Activated CD8-positive, alpha-beta memory T cell treated with anti-CD3 and anti-CD28 coated beads, Interleukin-2, amount 50 U/mL, for 1 hour (primary cell): ENCODE measurements around the gene FGF1.

ENCODE experiments used
- DNase-seq: peaks from one replicate; pipeline ENCODE4 v3.0.0-alpha.2; 2020; ENCODE audit errors: extremely low read depth

FGF1 gene

DNA sequence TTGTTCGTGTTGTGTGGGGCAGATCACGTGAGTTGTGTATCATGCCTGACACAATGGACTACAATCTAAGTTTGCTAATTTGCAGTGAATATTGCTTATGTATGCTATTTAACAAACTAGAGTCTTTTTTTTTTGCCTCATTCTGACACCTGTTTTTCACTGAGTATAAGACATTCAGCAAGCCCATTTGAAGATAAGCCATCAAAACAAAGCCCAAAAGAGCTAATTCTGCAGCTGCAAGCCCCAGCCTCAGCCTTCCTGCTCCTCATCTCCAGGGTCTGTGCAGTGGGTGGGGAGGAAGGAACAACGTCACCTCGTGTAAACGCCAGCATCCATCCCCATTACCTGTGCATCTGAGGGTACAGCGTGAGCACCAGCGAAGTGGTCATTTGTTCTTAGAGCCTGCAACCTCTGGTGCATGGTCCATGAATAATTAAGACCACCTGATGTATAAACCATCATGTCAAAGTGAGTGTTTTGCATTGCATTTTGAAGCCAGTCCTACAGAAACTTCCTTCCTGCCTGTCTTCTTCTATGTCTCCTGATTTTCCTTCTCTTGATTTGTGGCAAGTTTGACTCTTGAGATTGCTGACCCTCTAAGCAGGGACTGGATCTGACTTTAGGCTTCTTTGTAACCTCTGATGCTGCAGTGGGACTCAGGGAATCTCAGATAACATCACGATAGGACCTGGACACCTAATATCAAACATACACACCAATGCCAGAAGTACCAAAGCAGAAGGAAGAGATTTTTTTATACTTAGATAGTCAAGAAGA, 73.2 kb downstream of the FGF1 start:
- DNase-seq: no peak

DNA sequence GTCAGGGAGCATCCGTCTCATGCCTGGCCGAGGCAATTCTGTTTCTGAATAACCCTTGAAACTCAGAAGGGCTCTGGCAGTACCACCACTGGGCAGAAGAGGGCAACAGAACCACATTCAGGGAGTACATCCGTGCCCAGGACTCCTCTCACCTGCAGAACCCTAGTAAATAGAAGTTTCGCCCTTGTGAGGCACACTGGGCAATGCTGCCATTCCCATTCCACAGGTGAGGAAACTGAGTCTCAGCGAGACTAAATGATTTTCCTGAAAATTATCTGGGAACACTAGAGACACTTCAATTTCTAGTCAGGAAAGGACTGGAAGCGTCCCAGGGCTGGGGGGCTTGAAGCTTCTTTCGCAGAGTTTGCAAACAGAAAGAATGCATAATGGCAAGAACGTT, 74.7 kb downstream of the FGF1 start:
- DNase-seq: no peak

DNA sequence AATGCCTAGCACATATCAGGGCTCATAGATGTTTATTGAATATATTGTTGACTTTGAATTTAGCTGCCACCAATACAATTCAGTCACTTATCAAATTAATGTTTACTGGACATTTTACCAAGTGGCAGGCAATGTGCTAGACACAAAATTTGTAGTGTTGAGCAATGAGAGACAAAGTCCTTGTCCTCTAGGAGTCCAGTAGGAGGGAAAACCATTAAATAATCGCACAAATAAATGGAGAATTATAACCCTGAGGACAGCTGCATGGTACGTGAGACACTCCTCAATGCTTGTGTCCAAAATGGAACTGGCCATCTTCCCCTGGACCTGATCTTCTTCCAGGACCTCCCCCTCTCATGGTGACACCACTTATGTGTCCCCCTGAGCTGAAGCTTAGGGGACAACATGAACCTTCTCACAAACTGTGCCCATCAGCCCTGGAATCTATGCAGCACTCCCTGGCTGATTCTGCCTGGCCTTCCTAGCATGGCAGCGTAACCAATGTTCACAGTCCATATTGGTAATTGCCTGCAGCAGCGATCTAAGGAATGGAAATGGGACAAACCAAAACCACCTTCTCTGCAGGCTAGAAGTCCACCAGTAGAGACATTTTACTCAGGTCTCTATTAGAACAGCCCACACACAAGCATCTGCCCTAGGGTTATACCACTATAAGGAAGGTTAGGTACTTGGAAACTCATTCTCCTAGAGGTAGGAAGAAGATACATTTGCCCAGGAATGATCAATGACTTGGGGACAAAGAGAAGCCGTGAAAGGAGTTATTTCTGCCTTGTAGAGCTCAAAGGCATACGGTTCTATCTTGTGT, 75.5 kb downstream of the FGF1 start:
- no peak for DNase-seq

DNA sequence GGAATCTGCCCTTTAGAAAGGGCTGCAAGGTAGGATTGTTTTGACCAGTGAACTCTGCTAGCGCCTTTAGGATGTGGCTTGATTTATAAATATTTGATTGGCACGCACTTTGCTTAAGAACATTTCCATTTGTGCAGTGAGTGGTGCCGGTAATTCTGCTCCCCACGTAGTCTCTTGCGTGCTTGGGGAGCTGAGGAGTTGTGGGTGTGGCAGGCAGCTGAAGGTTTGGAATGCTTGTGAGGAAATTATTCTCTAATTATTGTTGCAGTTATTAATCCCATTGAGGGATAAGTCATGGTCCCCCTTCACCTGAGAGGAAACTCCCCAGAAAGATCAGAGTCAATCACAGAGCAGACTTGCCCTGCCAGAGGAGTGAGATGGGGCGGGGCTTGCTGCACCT, 76.7 kb downstream of the FGF1 start:
- no peak for DNase-seq

DNA sequence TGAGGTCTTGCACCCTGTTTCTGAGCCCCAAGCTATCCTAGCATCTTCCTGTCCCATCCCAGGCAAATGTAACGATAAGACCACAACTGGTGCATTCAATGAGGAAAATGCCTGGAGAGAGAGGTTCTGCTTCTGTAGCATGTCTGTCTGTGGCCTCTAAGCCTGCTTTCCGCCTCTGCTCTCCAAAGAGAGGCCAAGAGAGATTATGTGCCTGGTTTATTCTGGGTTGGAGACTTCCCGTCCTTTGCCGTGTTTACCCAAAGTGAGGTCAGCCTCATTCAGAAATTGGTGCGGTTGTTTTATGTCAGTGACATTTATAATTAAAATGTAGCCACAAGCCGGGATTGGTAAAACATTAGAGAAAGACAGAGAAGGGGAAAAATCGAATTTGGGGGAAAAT, 77.8 kb downstream of the FGF1 start:
- no peak for DNase-seq

DNA sequence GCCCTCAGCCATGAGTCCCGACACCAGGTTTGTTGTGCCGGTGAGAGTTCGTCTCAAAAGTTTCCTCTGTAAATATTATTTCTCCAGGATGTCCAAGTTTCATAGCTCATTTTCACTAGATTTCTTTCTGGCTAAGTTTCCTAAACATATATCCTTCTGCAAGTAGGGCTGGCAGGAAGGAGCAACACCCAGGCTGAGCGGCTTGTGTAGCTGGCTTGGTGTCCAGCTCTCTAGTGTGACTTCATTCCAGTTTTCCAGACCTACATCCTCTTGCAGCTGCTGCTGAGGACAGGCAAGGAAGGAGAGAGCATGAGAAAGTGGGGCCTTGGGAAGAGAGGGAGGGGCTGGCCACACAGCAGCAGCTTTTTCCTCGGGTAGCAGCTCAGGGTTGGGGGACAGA, 80.3 kb downstream of the FGF1 start:
- DNase-seq: no peak

DNA sequence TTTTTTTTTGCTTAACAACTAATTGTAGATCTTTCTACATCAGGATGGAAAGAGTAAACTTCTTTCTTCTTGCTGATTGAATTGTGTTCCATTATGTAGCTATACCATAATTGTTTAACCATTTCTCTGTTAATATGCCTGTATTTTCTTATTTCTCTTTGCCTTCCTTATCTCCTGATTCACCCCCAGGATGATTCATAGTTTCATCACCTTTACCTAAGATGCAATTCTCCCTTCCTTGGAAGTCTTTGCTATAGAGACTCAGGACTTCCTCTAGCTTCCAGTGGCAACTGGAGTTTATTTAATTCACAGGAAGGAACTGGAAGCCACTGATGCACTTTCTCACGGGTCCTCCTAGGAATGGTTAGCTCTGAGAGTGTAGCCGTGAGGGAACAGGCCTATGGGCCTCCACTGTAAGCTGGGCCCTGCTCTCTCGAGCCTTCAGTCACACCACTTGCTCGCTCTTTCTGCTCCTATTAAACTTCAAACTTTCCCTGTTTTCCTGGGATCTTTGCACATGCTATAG, 83.1 kb downstream of the FGF1 start:
- no peak for DNase-seq

DNA sequence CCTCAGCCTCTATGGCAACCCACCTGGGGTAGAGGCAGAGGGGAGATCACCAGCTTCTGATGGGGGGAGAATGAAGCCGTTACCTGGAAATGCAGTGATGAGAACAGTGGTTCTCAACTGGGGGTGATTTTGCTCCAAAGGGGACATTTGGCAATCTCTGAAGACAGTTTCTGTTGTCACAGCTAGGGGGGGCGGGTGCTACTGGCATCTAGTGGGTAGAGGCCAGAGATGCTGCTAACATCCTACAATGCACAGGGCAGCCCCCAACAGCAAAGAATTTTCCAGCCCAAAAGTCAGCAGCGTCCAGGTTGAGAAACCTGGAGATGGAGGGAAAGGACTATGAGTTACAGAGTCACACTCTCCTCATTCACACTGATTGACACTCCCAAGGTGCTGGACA, 84.5 kb downstream of the FGF1 start:
- DNase-seq: no peak

DNA sequence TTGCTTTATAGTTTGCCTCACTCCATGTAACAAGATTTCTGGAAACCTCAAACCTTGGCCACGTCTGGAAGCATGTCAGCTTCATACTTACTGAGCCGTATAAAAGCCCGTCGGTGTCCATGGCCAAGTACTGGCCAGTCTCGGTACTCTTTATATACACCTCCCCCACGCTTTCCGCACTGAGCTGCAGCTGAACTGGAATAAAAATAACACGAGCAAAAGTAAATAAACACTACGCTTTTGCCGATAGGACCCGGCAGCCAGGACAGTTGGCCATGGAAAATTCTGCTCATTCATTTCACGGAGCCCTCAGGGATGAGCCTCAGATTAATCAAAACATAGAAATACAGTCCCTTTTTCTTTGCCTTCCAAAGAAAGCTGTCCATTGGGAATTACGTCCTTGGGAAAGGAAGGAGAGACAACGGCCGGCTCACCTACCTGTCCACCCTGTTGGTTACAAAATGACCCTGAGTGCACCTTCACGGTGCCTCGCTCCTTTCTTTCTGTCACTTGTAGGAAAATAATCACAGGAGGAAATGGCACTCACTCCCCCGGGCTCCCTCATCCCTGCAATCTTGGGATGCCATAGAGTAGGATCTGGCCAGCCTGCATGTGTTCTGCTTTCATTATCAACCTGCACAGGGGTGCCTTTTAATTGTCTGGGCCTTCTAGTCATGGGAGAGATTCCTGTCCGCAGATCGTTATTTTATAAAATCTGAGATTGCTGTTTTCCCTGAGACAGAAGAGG, 85.1 kb downstream of the FGF1 start:
- no peak for DNase-seq

DNA sequence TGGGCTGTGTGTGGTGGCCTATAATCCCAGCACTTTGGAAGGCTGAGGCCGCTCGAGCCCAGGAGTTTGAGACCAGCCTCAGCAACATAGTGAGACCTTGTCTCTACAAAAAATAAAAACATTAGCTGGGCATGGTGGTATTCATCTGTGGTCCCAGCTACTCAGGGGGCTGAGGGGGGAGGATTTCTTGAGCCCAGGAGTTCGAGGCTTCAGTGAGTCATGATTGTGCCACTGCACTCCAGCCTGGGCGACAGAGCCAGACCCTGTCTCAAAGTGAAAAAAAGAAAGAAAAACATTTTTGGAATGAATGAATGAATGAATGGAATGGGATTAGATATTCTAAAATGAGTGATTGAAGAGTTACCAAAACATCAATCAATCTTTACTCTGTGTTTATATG, 85.8 kb downstream of the FGF1 start:
- DNase-seq: no peak

DNA sequence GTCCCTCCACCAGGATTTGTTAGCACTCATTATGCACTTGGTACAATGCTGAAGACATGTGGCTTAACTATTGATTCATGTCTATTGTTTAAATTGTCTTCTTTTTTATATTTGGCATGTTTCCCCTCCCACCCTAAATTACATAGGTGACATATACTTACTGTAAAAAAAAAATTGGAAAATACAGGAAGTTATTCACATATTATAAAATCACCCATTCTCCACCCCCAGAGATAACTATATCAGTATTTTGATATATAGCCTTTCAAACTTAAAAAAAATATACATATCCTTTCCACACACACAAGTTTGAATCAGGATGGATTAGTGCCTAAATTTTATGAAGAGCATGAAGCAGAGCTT, 87.6 kb downstream of the FGF1 start:
- no peak for DNase-seq

DNA sequence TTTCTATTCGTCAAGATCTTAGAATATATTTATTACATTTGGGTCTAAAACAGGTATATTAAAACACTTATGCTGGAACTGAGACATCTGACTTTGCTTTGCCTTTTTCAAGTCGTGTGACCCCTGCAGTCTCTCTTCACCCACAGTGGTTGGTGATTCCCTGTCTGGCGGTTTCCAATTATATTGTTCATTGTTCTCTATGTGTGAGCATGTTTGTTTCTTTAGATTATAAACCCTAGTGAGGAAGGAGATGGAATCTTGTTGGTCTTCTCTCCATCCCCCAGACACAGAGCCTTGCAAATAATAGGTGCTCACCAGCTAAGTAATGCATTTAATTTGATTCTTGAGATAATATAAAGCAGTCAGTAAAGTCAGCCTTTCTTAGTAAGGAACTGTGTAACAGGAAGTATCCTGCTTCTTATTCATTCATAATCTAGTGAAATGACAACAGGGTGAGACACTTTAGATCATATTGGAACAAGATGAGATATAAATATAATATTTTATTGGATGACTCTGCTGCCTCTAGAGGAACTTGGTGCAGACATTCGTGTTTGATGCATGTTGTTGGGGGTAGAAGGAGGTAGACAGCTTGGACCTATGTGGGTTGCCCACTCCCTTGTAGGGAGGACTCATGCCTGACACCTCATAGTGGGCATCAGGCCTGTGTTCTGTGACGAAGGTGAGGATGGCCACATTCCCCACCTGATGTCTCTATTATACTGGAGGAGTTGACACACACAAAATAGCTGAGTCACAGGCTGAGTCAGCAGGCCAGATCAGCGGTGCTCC, 88.1 kb downstream of the FGF1 start:
- no peak for DNase-seq

DNA sequence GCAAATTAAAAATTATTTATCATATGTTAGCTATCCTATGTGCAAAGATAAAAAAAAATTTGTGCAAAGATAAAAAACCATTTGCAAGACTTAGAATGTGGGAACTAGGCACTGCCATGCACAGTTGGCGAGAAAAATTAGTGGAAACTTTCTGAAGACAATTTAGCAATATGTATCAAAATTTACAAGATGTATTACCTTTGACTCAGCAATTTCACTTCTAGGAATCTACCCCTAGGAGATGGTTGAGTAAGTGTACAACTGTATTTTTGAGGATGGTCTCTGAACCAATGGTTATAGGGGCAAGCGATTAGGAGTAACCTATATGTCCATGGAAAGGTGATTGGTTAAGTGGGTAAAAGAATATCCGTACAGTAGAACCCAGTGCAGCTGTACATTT, 88.9 kb downstream of the FGF1 start:
- DNase-seq: no peak

DNA sequence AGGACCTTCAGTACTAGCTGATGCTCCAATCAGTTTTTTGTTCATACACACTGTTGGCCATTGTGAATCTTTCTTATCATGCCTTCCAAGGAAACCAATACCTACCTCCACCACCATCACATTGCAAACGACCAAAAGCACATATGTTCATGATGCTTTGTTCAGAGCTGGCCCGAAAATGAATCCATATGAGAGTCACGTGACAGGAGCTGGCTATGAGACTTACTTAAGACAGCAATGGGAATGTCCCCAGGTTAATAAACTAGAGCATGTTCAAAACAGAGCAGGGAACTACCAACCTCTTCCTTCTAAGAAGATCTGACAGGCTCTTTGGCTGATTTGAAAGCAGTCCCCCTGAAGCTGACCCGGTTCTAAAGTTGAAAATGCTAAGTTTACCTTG, 93.5 kb downstream of the FGF1 start:
- no peak for DNase-seq

DNA sequence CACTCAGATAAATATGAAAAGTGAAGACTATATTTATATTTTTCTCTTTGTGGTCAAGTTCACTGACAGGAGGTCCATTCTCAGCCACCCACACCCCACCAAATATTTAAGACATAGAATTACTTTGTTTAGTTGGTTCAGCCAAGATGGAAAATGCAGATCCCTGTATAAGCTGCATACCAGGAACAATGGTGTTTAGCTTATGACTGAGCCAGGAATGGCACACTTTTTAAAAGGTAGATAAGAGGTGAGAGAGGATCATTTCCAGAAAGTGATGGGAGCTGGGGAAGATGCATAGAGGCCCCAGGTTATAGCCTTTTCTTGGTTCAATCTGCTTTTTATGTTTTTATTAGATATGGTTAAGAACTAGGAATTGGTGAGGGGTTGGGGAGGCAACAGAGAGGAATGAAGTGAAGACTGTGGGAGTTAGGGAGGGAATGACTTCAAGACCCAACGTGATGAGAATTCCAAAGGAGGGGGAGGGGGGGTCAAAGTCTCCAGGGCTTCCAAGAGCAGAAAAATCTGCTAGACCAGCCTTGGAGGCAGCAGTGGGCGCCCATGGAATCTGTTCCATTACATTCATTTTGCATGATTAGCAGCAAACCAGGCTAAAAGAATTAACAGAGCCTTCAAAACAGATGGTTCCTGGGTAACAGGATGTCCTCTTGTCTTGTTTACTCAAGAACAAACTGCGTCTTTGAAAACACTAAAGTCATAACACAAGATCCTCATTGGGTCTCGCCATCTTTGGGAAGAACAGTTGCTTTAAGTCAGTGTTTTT, 95.2 kb downstream of the FGF1 start:
- no peak for DNase-seq

DNA sequence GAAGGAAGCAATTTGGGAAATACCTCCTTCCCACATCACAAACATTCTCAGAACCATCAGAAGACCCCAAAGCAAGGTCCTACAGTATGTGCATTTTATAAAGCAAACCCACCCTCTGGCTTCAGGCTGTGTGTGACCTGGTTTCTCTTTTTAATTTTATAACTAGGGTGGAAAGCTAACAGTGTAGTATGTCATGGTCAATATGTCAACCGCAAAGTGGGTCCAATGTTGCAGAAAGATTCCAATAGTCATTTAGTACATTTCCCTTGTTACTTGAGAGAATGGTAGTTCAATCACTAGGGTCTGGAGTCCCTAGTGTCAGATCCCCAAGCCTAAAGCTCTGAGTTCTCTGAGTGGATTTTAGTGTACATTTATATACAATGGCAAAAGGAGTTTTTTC, 96.2 kb downstream of the FGF1 start:
- no peak for DNase-seq

DNA sequence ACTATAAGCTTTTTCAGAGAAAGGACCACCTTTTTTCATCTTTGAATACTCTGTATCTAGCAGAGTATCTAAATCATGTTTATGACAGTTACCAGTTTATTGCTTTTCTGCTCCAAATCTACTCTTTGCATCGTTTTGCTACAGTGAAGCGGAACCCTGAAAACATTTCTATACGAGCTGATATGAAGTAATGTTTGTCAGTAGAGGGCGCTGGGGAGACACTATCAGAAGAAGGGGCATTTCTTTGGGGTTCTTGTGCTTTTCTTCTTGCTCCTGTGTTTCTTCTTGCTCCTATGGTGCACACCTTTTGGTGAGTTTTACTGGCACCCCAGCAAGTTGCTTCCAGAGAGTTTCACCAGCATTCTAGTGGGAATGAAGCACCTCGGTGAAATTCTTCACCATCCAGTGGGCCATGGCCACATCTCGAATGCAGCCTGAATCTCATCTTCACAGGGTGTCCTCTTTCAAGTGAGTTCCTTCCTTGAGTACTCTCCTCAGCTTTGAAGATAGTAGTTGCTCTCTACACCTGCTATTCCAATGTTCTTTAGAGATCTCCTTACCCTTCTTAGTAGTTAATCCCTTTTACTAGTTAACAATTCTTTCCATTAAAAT, 98.4 kb downstream of the FGF1 start:
- no peak for DNase-seq

DNA sequence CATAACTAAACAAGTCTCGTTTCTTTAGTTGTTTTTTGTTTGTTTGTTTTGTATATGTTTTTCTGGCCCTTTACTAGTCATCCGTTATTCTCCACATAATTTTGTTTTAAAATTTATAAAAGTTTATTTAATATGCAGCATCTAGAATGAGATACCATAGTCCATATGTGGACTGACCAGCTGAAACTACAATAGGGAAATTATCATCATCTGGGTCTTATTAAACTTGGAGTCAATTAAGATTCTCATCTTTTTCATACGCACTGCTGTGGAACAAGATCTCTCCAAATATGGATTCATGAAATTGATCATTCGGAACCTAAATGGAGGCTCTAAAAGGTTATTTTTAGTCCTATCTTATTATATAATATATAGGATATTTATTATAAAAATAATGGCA, 99.3 kb downstream of the FGF1 start:
- no peak for DNase-seq

DNA sequence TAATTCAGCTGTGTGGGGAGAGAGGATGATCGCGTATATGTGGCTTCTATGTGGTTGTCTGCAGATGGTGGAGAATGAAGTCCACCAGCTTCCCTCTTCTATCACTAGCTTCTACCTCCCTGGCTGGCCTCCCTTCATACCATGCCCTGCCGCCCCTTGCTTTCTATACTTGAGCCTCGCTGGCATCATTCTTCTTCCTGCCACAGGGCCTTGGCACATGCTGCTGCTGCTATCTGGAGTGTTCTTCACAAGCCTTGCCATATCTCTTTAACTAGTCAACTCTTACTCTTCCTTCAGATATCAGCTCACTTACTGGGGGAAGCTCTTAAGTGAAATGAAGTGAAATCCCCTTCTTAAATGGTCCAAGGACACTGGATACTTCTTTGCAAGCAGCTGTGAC, 100.4 kb downstream of the FGF1 start:
- DNase-seq: no peak

DNA sequence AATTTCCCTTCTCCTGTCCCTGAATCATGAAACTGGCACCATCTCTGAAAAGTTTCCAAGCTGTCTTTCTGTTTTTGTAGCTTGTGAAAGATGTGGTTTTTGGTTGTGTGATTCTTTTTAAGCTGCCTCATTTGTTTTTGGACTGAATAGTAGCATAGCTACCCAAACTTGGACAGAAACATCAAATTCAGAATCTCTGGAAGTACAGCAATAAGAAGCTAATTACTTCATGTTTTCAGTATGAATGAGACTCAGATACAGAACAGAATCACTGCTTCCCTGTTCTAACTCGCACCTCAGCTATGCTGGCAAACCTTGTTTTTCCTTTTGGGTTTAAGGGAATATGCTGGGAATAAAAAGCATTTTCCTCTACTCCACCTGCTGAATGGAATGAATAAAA, 101.0 kb downstream of the FGF1 start:
- DNase-seq: no peak
